ENCODE measurements around the gene ZBTB16.

DNA sequence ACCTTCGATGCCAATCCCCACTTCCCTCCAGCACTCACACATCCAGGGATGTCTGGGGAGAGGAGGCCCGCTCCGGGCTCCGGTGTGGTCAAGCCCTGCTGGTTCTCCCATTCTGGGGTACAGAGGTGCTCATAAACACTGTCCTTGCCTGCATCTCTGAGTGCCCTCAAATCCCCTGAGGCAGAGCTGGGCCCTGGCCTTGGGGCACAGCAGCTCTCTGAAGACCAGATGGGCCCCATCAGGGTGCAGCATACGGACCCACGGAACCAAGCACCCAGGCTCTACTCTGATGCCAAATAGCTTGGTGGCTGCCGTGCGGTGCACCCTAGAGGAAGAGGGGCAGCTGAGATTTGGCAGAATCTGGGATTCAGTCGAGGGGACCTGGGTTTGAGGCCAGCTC, 201.0 kb downstream of the ZBTB16 start:
- TF ChIP-seq POLR2A (IDR thresholded peaks at IDR 0.05): no peak
- TF ChIP-seq, protein P1, sequence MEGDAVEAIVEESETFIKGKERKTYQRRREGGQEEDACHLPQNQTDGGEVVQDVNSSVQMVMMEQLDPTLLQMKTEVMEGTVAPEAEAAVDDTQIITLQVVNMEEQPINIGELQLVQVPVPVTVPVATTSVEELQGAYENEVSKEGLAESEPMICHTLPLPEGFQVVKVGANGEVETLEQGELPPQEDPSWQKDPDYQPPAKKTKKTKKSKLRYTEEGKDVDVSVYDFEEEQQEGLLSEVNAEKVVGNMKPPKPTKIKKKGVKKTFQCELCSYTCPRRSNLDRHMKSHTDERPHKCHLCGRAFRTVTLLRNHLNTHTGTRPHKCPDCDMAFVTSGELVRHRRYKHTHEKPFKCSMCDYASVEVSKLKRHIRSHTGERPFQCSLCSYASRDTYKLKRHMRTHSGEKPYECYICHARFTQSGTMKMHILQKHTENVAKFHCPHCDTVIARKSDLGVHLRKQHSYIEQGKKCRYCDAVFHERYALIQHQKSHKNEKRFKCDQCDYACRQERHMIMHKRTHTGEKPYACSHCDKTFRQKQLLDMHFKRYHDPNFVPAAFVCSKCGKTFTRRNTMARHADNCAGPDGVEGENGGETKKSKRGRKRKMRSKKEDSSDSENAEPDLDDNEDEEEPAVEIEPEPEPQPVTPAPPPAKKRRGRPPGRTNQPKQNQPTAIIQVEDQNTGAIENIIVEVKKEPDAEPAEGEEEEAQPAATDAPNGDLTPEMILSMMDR (IDR thresholded peaks at IDR 0.05): no peak
- peak in 1 of 3 donors; percentile 8 for TF ChIP-seq POLR2AphosphoS5 (IDR thresholded peaks at IDR 0.05)
